Mammary epithelial cell (primary cell): ENCODE data around the gene SLC5A2.

ENCODE experiments used
- EZH2 ChIP-seq: IDR thresholded peaks from 2 replicates; pipeline ENCODE4 v1.6.1; 2012; ENCODE audit warnings: low read length, inconsistent platforms, borderline replicate concordance
- TF ChIP-seq, protein P1 (sequence below), 2 donors: IDR thresholded peaks in 1 of 2; conservative IDR thresholded peaks in 1 of 2; 2 replicates each; pipeline ENCODE4 v1.5.1; 2011 to 2012; ENCODE audit warnings: inconsistent platforms in 2 of 2, low read length in 2 of 2, mild to moderate bottlenecking in 2 of 2, control low read depth in 1 of 2, low read depth in 1 of 2; ENCODE audit not compliant: insufficient read depth in 1 of 2; ENCODE audit errors: extremely low read depth in 1 of 2

DNA sequence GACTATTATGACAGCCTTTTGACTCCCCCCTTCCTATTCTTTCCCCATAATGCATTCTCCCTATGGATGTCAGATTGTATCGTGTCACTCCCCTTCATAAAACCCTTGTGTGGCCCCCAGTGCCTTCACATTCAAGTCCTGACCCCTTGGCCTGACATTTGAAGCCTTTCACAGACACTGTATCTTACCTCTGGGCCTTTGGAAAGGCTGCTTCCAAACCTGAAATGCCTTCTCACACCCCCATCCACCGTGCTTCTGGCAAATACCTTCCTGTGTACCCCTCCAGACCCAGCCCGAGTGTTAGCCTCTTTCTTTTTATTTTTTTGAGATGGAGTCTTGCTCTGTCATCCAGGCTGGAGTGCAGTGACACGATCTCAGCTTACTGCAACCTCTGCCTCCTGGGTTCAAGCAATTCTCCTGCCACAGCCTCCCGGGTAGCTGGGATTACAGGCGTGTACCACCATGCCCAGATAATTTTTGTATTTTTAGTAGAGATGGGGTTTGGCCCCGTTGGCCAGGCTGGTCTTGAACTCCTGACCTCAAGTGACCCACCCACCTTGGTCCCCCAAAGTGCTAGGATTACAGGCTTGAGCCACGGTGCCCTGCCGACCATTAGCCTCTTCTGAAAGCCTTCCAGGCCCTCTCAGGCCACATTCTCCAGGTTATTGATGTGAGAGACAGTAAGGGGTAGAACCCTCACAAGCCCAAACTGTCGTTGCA lies 21.6 kb upstream of the SLC5A2 start:
- TF ChIP-seq, protein P1, sequence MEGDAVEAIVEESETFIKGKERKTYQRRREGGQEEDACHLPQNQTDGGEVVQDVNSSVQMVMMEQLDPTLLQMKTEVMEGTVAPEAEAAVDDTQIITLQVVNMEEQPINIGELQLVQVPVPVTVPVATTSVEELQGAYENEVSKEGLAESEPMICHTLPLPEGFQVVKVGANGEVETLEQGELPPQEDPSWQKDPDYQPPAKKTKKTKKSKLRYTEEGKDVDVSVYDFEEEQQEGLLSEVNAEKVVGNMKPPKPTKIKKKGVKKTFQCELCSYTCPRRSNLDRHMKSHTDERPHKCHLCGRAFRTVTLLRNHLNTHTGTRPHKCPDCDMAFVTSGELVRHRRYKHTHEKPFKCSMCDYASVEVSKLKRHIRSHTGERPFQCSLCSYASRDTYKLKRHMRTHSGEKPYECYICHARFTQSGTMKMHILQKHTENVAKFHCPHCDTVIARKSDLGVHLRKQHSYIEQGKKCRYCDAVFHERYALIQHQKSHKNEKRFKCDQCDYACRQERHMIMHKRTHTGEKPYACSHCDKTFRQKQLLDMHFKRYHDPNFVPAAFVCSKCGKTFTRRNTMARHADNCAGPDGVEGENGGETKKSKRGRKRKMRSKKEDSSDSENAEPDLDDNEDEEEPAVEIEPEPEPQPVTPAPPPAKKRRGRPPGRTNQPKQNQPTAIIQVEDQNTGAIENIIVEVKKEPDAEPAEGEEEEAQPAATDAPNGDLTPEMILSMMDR (conservative IDR thresholded peaks at IDR 0.05 in 1 of 2, IDR thresholded peaks at IDR 0.05 in 1 of 2; ENCODE audit: extremely low read depth in 1 of 2, insufficient read depth in 1 of 2, low read depth in 1 of 2, low read length in 2 of 2) = no peak
- no peak for TF ChIP-seq EZH2
